Measurements from ENCODE around the gene HDAC5.

- TF ChIP-seq CTCF (IDR thresholded peaks at IDR 0.05), result no peak
- TF ChIP-seq EP300 (IDR thresholded peaks at IDR 0.05), result no peak
Measured at GRCh38 chr17:44117351-44117750, 6.1 kb downstream of the HDAC5 start.
